GM11168 (cell line): ENCODE measurements around the gene C9orf43.
"Not testable (repeated sequence)": the region's sequence is repeated elsewhere in the genome, so short reads cannot be mapped to it uniquely, and the experiment has no call there.

Source experiments
- in situ Hi-C: fragments of 300-500 bp; cut with MboI; formaldehyde crosslinking; loops from one replicate; pipeline ENCODE4 v1.12.0; 2022; ENCODE audit warnings: low sequenced_read_pairs; ENCODE audit not compliant: unreplicated experiment

Gene C9orf43

GRCh38 chr9:113380869-113381378, 29.6 kb upstream of the C9orf43 start:
- in situ Hi-C loops = no loop called here

- in situ Hi-C loops = not testable (repeated sequence)
Measured at GRCh38 chr9:113381441-113381840, 29.1 kb upstream of the C9orf43 start.

GRCh38 chr9:113381909-113382411, 28.6 kb upstream of the C9orf43 start:
- in situ Hi-C loops = no loop called here

GRCh38 chr9:113386571-113387393, 23.8 kb upstream of the C9orf43 start:
- in situ Hi-C loops = no loop called here

- in situ Hi-C loops = no loop called here
Measured at GRCh38 chr9:113387560-113388230, 22.9 kb upstream of the C9orf43 start.

- in situ Hi-C loops = no loop called here
Measured at GRCh38 chr9:113388833-113389232, 21.7 kb upstream of the C9orf43 start.

- in situ Hi-C loops = no loop called here
Measured at GRCh38 chr9:113389451-113389850, 21.1 kb upstream of the C9orf43 start.

- in situ Hi-C loops = no loop called here
Measured at GRCh38 chr9:113390192-113390960, 20.2 kb upstream of the C9orf43 start.

- in situ Hi-C loops = no loop called here
Measured at GRCh38 chr9:113391917-113392316, 18.6 kb upstream of the C9orf43 start.

- in situ Hi-C loops = no loop called here
Measured at GRCh38 chr9:113393281-113393680, 17.3 kb upstream of the C9orf43 start.

GRCh38 chr9:113395000-113395861, 15.3 kb upstream of the C9orf43 start:
- in situ Hi-C loops = no loop called here

- in situ Hi-C loops = no loop called here
Measured at GRCh38 chr9:113397203-113397631, 13.3 kb upstream of the C9orf43 start.

GRCh38 chr9:113398796-113399195, 11.8 kb upstream of the C9orf43 start:
- in situ Hi-C loops = no loop called here

- in situ Hi-C loops = no loop called here
Measured at GRCh38 chr9:113399646-113400200, 10.8 kb upstream of the C9orf43 start.

- in situ Hi-C loops = no loop called here
Measured at GRCh38 chr9:113401027-113401792, 9.3 kb upstream of the C9orf43 start, which contains the start of gene ALAD. Gene ALAD (minus strand): TSS chr9:113401284. CDS start chr9:113393559, 7,725 bp downstream.

GRCh38 chr9:113403646-113404045, 6.9 kb upstream of the C9orf43 start:
- in situ Hi-C loops = no loop called here

- in situ Hi-C loops = not testable (repeated sequence)
Measured at GRCh38 chr9:113406353-113406752, 4.2 kb upstream of the C9orf43 start.

- in situ Hi-C loops = not testable (repeated sequence)
Measured at GRCh38 chr9:113406873-113407511, 3.6 kb upstream of the C9orf43 start.
